Keratinocyte (primary cell): ENCODE data around the gene HMCN2. TPM values are rescaled to one million over a fixed set of nuclear protein-coding genes. Genes with fewer than 3 reads are reported as not detected.

Experiments used
- DNase-seq: peaks from one replicate; pipeline ENCODE4 v3.0.0-alpha.2; 2011; ENCODE audit warnings: low read depth, missing footprints, low spot score
- FAIRE-seq: peaks from 2 replicates; lab custom pipeline; 2011; peaks lifted over from hg19 to GRCh38; lab: Jason Lieb, UNC
- H2AFZ ChIP-seq: 2 replicates; pipeline ENCODE4 v1.6.0; 2012; ENCODE audit warnings: low read length, control low read depth, inconsistent platforms; ENCODE audit not compliant: control insufficient read depth
- H3K27ac ChIP-seq: 2 replicates; pipeline ENCODE4 v1.5.1; 2011; ENCODE audit warnings: low read length; ENCODE audit not compliant: control insufficient read depth, insufficient read depth
- H3K27me3 ChIP-seq: 3 replicates; pipeline ENCODE4 v1.6.0; 2011; ENCODE audit warnings: low read length; ENCODE audit not compliant: control insufficient read depth, insufficient read depth; ENCODE audit errors: extremely low read depth
- H3K36me3 ChIP-seq, 2 experiments: 2 replicates in 1 of 2; 3 replicates in 1 of 2; pipeline ENCODE4 v1.5.1; 2011; ENCODE audit warnings: low read length in 2 of 2, mild to moderate bottlenecking in 1 of 2; ENCODE audit not compliant: control insufficient read depth in 2 of 2, insufficient read depth in 2 of 2; ENCODE audit errors: extremely low read depth in 1 of 2
- H3K4me1 ChIP-seq: 3 replicates; pipeline ENCODE4 v1.5.1; 2011; ENCODE audit warnings: low read length; ENCODE audit not compliant: control insufficient read depth, insufficient read depth; ENCODE audit errors: extremely low read depth
- H3K4me2 ChIP-seq: 3 replicates; pipeline ENCODE4 v1.6.0; 2011; ENCODE audit warnings: low read depth, low read length; ENCODE audit not compliant: control insufficient read depth, insufficient read depth; ENCODE audit errors: extremely low read depth
- H3K4me3 ChIP-seq, 3 experiments: fragments of 200-600 bp in 1 of 3; sonication (generic) in 1 of 3; 2 replicates in 2 of 3; 3 replicates in 1 of 3; pipeline ENCODE4 v1.5.1; 2011 to 2016; ENCODE audit warnings: low read length in 3 of 3, mild to moderate bottlenecking in 3 of 3, control low read depth in 2 of 3, inconsistent platforms in 1 of 3, low read depth in 1 of 3, mixed read lengths in 1 of 3, mixed run types in 1 of 3, moderate library complexity in 1 of 3; ENCODE audit not compliant: control insufficient read depth in 2 of 3, insufficient read depth in 2 of 3; ENCODE audit errors: extremely low read depth in 1 of 3
- H3K79me2 ChIP-seq: 2 replicates; pipeline ENCODE4 v1.6.0; 2012; ENCODE audit warnings: low read length; ENCODE audit not compliant: control insufficient read depth, insufficient read depth
- H3K9ac ChIP-seq: 3 replicates; pipeline ENCODE4 v1.6.0; 2011; ENCODE audit warnings: low read length; ENCODE audit not compliant: control insufficient read depth, insufficient read depth; ENCODE audit errors: extremely low read depth
- H3K9me1 ChIP-seq: 3 replicates; pipeline ENCODE4 v1.6.0; 2011; ENCODE audit warnings: low read length; ENCODE audit not compliant: control insufficient read depth, insufficient read depth; ENCODE audit errors: extremely low read depth
- H3K9me3 ChIP-seq: 2 replicates; pipeline ENCODE4 v1.5.1; 2012; ENCODE audit warnings: low read depth, low read length; ENCODE audit not compliant: control insufficient read depth
- H4K20me1 ChIP-seq: 3 replicates; pipeline ENCODE4 v1.6.0; 2011; ENCODE audit warnings: low read length; ENCODE audit not compliant: control insufficient read depth, insufficient read depth; ENCODE audit errors: extremely low read depth
- EZH2 ChIP-seq: IDR thresholded peaks from one replicate; pipeline ENCODE4 v1.6.1; 2012; ENCODE audit warnings: inconsistent platforms, mild to moderate bottlenecking, low read length, moderate library complexity
- dilution Hi-C: fragments of 300-500 bp; cut with MboI; formaldehyde crosslinking; loops from one replicate; pipeline ENCODE4 v1.7.0; 2020; ENCODE audit warnings: low sequenced_read_pairs; ENCODE audit not compliant: extremely low pct_ligation_motif_present
- polyA plus RNA-seq, 5 experiments: library from polyadenylated mRNA; depleted of rRNA in 3 of 5; stranded (reverse) in 3 of 5; stranded (forward) in 1 of 5; unstranded in 1 of 5; fragments of >200 nt; gene quantifications; 1 replicate in 1 of 5; 2 replicates in 3 of 5; 3 replicates in 1 of 5; pipeline versions ENCODE4 v1.2.1 to v1.2.3, GENCODE V29; 2011 to 2012; ENCODE audit warnings: missing spikeins in 2 of 5, low read depth in 1 of 5, low replicate concordance in 1 of 5
- TF ChIP-seq, protein P1 (sequence below), 3 experiments: IDR thresholded peaks in 1 of 3; conservative IDR thresholded peaks in 1 of 3; optimal IDR thresholded peaks in 1 of 3; 2 replicates in 2 of 3; 3 replicates in 1 of 3; pipeline versions ENCODE3 to v1.5.1; 2011; ENCODE audit warnings: low read length in 3 of 3, mild to moderate bottlenecking in 3 of 3, moderate library complexity in 2 of 3, control low read depth in 1 of 3, inconsistent platforms in 1 of 3; ENCODE audit not compliant: insufficient read depth in 2 of 3; ENCODE audit errors: extremely low read depth in 1 of 3

The HMCN2 gene
- polyA plus RNA-seq, 1 donor (not counting 4 experiments of a cell fraction or from before 2014, with no cell fraction given) = not detected

DNA sequence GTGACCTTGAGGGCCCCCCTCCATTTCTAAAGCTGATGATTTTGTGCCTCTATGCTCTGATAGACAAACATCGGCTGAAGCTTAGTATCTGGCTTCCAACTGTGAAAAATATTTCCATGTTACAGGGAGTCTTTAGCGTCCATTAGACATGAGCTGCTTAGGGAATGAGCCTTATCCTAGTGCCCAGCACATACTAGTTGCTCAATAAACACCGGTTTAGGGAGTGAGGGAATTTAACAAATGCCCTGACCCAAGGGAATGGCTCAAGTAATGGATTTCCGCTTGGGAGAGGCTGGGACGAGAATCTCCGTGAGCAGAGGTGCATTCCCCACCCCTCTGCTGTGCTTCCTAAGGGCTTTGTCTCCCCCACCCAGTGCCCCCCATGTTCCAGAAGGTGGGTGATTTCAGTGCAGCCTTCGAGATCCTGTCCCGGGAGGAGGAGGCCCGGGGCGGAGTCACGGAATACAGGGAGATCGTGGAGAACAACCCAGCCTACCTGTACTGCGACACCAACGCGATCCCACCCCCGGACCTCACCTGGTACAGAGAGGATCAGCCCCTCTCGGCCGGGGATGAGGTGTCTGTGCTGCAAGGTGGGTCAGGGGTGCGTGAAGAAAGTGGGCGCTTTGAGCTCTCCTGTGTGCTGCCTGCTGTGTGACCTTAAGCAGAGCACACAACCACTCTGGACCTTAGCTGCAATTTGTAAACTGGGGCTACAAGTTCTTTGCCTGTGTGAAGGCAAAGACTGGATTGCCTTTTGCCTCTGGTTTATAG, 113.5 kb downstream of the HMCN2 start:
- TF ChIP-seq, protein P1, sequence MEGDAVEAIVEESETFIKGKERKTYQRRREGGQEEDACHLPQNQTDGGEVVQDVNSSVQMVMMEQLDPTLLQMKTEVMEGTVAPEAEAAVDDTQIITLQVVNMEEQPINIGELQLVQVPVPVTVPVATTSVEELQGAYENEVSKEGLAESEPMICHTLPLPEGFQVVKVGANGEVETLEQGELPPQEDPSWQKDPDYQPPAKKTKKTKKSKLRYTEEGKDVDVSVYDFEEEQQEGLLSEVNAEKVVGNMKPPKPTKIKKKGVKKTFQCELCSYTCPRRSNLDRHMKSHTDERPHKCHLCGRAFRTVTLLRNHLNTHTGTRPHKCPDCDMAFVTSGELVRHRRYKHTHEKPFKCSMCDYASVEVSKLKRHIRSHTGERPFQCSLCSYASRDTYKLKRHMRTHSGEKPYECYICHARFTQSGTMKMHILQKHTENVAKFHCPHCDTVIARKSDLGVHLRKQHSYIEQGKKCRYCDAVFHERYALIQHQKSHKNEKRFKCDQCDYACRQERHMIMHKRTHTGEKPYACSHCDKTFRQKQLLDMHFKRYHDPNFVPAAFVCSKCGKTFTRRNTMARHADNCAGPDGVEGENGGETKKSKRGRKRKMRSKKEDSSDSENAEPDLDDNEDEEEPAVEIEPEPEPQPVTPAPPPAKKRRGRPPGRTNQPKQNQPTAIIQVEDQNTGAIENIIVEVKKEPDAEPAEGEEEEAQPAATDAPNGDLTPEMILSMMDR (optimal IDR thresholded peaks at IDR 0.05 in 1 of 3, IDR thresholded peaks at IDR 0.05 in 1 of 3, conservative IDR thresholded peaks at IDR 0.05 in 1 of 3; ENCODE audit: extremely low read depth in 1 of 3, insufficient read depth in 2 of 3, low read length in 3 of 3) = no peak
- TF ChIP-seq EZH2 = no peak
- no peaks in the 10 kb centered on the region for H3K9me3 ChIP-seq
- DNase-seq (no peak), FAIRE-seq (no peak)
- H3K9ac ChIP-seq = no peak overlapping the region
- H3K36me3 ChIP-seq = no peaks in the 10 kb centered on the region
- no peaks in the 10 kb centered on the region for H3K9me1 ChIP-seq
- no peak overlapping the region for H3K4me3 ChIP-seq
- H4K20me1 ChIP-seq = no peaks in the 10 kb centered on the region
- no peaks in the 10 kb centered on the region for H3K4me1 ChIP-seq
- H3K4me2 ChIP-seq = no peak overlapping the region
- dilution Hi-C loops = no loop called here
- H2AFZ ChIP-seq = no peak overlapping the region
- H3K27ac ChIP-seq = no peak overlapping the region
- peaks cover 3% of the 10 kb centered on the region for H3K27me3 ChIP-seq
- no peaks in the 10 kb centered on the region for H3K79me2 ChIP-seq

DNA sequence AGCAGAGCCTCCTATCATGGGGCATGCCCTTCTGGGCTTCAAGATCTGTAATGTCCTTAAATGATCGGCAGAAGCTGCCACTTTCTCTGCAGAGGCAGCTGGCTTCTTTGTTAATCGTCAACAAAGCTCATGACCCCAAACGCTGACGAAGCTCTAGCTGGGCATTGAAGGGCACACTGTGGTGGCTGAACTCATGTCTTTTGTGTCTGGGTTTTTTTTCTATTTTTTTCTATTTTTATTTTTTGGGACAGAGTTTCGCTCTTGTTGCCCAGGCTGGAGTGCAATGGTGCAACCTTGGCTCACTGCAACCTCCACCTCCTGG, 114.0 kb downstream of the HMCN2 start:
- DNase-seq (no peak), FAIRE-seq (no peak)
- no peak overlapping the region for H3K4me3 ChIP-seq
- no peak overlapping the region for H3K4me2 ChIP-seq
- no peak overlapping the region for H3K9ac ChIP-seq
- no peaks in the 10 kb centered on the region for H3K9me3 ChIP-seq
- H2AFZ ChIP-seq = no peak overlapping the region
- H3K27me3 ChIP-seq = peaks cover 3% of the 10 kb centered on the region
- no peaks in the 10 kb centered on the region for H3K36me3 ChIP-seq
- TF ChIP-seq, protein P1 (optimal IDR thresholded peaks at IDR 0.05 in 1 of 3, IDR thresholded peaks at IDR 0.05 in 1 of 3, conservative IDR thresholded peaks at IDR 0.05 in 1 of 3; ENCODE audit: extremely low read depth in 1 of 3, insufficient read depth in 2 of 3, low read length in 3 of 3) = no peak
- TF ChIP-seq EZH2 = no peak
- no peaks in the 10 kb centered on the region for H3K79me2 ChIP-seq
- H3K4me1 ChIP-seq = no peaks in the 10 kb centered on the region
- no peak overlapping the region for H3K27ac ChIP-seq
- H4K20me1 ChIP-seq = no peaks in the 10 kb centered on the region
- dilution Hi-C loops = no loop called here
- no peaks in the 10 kb centered on the region for H3K9me1 ChIP-seq
